Measurements from ENCODE around the gene WNT5A.

- no peak for TF ChIP-seq FOSB (CRISPR knock-in tag; IDR thresholded peaks at IDR 0.05)
- TF ChIP-seq CTCF (IDR thresholded peaks at IDR 0.05), result no peak
- TF ChIP-seq MAZ (IDR thresholded peaks at IDR 0.05; ENCODE audit: borderline replicate concordance, low read depth, low read length), result no peak
- no peak for TF ChIP-seq NR3C1 (IDR thresholded peaks at IDR 0.05)
Observed at GRCh38 chr3:55518451-55518850, 31.3 kb upstream of the WNT5A start.
